Measurements from ENCODE around the gene ARHGAP26.
A peak's percentile ranks its signal among the peaks of the same experiment; 100 is the strongest.
"Not testable (repeated sequence)": the region's sequence is repeated elsewhere in the genome, so short reads cannot be mapped to it uniquely, and the experiment has no call there.

The ARHGAP26 gene

DNA sequence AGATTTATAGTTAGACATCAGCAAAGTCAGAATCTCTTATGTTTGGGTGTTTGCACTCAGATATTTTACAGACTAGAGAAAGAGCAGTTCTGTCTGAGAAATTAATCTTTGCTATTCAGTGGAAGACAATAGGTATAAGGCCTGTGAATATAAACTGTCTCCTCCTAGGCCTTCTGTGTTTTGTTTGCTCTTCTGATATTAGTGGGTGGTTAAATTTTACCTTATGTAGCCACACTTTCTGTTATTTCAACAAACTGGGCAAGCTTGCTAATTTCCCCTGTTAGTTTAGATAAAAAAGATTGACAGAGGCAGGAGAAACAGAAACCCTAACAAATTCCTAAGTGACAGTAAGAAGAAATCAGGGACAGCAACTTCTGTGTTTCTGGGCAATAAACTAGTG, 141.6 kb downstream of the ARHGAP26 start:
- DNase-seq = no peak

DNA sequence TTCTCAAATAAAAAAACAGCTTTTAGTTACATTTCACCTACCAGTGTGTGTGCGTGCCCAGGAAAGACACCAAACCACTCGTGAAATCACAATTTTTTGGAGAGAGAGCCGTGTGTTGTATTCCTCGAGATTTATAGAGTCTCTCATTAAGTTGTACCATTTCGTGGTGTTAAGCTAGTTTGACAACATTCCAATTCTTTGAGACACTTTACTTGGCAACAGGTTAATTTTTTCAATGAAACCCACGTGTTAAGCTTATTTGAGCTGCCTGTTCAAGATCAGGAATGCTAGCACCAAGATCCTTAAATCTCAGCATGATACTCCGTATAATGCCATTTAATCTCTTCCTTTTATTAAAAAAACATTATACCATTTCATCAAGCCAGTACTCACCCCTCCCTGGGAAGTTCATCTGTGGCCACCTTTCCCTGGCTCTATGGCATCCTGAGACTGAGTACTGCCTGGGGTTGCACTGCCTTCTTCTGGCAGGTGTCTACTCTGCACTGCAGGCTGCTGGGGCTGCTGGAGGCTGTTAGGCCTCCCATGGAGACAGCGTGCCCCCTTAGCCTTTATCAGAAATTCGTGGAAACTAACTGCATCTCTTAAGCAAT, 143.7 kb downstream of the ARHGAP26 start:
- DNase-seq = no peak

DNA sequence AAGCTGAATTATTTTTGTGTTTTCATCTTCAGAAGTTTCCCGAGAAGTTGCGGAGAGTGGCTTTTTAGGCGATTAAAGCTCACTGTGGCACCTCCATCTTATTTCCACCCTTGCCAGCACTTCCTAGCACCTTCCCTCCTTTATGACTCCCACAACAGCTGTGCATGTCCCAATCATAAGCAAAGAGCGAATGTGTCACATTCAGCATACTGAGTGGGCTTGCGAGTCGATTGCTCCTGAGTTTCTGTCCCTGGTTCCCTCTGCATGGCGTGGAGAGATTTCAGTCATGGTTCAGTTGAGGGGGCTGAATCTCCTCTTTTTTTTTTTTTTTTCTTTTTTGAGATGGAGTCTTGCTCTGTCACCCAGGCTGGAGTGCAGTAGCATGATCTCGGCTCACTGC, 144.9 kb downstream of the ARHGAP26 start:
- DNase-seq = no peak

DNA sequence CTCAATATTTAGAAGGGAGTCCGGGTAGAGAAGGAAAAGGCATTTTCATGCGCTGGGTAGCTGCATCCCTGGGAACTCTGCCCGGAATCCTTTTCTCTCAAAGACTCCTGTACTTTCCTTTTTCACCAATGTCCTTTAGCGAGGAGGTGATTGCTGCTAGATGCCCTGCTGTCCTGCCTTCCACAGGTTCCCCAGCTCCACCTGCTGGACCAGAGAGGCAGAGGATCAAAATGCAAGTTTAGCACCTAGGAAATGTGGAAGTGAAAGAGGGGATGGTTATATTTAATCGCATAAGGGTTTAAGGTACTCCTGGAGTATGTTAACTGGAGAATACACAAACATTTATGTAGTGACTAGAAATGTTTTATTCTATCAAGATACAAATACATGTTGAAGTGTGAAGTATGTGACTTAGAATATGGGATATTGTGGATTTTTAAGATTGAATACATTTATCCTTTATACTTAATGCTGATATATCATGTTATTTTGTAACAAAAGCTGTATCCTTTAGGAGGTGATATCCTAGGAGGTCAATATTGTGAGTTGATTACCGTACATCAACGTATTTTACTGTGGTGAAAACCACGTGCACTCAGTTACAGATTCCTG, 145.7 kb downstream of the ARHGAP26 start:
- DNase-seq = peak; percentile 58

DNA sequence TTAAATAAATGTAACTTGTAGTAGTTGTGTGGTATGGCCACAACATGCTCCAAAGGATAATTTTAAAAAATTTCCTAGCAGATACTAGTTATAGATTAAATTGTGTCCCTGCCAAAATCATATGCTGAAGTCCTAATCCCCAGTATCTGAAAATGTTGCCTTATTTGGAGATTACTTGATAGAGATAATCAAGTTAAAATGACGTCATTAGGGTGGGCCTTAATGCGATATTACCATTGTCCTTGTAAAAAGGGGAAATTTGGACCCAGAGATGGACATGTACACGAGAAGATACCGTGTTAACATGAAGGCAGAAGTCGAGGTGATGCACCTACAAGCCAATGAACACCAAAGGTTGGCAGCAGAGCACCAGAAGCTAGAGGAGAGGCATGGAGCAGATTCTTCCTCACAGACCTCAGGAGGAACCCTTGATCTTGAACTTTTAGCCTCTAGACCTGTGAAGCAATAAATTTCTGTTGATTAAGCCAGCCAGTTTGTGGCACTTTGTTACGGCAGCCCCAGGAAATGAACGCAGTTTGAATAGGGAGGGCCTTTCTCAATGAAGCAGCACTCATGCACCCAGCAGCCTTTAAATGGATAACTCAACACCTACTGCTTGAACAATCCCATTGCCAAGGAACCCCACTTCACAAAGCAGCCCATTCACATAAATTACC, 148.9 kb downstream of the ARHGAP26 start:
- DNase-seq = peak; percentile 18

DNA sequence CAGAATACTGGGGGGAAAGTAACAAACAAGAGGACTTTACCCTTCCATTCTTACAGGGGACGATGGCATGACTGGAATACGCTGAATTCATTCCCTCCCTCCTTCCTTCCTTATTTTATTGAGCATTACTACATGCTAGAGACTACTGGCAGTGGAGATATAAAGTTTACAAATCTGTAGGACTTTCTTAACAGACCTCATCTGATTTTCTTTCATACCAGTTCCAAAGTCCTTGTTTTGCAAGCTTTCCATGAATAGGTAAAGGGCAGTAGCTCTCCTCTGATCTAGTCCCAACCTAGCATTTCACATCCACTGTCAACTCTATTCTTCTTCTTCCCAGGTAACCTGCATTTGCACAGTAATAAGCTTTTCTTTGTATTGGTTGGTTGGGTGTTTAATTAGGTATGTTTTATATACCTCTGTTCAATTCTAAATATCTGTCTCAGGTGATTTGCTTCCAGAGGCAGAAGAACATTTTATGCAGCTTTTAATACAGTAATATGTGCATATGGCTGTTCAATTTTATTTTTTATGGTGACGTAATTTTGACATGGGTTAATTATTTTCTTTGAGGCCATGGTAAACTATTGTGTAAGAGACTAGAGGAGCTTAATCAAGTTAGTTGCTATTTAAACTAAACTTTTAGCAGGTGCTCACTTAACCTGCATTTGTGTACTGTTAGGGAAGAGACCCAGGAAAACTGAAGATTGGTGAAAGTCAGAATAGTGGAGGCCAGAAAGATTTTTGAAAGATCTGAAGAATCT, 150.9 kb downstream of the ARHGAP26 start:
- no peak for DNase-seq

DNA sequence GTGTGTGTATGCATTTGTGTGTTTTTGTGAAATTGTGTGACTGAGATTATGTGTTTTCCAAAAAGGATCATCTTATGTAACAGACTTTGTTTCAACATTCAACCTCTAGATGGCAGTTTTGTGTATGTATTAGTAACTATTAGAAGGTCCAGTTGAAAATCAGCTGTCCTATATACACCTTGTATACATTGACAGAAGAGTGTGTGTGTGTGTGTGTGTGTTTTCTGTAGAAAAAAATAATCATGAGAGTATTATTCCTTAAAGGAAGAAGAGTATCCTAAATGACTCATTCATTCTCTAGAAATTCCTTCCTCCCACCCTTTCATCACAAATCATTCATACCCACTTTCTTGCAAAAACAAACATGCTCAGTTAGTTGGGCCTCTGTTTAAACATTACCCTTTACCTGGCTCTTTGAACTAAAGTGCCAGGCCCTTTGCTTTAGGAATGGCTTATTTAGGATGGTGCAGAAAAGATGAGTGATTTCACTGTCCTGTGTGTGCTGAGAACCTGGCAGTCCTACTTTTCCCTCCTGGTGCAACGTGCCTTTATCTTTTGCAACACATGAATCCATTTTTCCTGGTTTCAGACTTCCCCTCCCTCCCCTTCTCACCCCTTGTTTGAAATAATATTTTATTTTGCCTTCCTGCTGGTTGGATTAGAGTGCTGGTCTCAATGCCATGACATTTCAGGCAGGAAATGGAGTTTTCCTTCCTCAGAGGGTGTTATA, 152.2 kb downstream of the ARHGAP26 start:
- peak; percentile 75 for DNase-seq

DNA sequence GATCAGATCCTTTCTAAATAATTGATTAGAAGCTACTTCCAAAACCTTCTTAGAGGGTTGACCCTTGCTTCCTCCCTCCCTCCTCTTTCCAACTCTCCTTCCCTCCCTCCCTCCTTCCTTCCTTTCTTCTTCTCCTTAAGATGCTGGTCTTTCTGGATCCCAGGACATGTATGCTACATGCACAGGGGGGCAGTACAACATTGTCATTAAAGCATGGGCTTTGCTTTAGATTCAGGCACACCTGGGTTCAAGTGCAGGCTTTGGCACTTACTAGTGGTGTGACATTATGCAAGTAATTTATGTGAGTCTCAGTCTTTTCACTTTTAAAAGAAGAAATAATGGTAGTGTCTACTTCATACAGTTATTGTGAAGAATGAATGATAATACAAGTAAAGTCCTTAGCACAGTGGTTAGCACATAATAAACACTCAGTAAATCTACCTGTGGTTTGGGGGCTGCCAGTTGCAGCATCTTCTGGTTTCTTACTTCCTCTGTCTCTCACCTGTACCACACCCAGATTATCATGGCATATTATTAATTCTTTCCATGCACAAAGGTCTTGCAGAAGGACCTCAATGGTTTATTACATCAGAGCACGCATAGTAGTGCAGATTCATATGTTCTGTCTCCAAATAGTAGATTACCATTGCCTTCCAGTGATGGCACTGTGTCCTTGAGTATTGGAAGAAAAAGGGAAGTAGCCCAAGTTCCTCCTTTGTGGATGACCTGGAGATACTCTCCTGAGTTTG, 154.1 kb downstream of the ARHGAP26 start:
- DNase-seq = peak; percentile 49

DNA sequence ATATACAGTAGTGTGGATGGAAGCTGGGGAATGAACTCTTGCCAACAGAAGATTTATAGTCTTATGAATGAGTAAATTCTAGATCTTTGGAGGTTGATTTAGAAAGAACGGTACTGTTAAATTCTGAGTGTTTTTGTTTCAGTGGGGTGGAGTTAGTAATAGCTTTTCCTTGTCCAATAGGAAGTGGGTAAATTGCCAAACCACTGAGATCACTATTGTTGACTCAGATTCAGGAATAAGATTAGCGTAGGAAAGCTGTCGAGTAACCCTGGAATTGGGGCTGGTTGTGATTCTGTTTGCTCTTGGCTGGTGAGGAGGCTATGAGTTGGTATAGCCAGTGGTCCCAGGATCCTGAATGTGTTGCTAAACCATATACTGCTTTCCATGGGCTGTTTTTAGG, 155.6 kb downstream of the ARHGAP26 start:
- no peak for DNase-seq

DNA sequence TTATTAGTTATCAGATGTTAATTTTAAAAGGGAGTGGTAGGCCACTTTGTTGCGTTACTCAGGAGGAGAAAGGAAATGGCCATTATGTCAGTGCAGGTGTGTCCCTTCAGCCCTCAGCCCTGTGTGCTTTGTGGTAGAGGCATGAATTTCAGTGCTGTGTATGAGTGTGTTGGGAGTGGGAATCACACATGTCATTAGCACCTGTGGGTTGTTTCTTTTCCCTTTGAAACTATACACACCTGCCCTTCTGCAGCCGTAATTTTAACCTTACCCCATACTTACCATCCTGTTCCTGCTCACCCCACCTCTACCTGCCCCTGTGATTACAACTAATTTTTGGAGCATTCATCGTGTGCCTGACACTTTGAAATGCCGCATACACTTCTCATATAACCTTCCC, 156.4 kb downstream of the ARHGAP26 start:
- DNase-seq = no peak

DNA sequence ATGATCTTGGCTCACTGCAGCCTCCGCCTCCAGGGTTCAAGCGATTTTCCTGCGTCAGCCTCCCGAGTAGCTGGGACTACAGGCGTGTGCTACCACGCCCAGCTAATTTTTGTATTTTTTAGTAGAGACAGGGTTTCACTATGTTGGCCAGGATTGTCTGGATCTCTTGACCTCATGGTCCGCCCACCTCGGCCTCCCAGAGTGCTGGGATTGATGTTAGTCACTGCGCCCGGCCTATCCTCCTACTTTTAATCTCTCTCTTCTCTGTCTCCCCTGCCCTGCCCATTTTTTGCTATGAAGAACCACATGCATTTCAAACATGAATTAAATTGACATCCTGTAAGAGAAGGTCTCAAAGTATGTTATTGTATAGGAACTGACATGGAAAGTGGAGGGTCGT, 158.8 kb downstream of the ARHGAP26 start:
- DNase-seq = not testable (repeated sequence)

DNA sequence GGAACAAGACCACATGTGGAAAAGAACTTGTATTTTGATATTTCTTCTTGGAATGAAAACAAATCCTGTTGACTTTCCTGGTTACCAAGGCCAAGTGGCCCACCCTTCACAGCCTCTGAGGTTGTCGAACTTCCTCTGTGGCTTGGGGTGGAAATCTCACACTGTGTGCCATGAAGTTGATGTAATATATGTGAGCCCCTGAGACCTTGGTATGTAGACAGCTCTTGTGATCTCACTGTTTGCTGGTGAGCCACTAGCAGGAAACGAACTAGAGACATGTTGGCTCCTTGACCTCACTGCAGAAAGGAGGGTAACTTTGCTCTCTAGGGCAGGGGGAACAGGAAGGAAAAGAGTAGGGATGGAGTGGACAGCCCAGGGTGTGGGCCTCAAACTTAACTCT, 159.4 kb downstream of the ARHGAP26 start:
- peak; percentile 17 for DNase-seq

DNA sequence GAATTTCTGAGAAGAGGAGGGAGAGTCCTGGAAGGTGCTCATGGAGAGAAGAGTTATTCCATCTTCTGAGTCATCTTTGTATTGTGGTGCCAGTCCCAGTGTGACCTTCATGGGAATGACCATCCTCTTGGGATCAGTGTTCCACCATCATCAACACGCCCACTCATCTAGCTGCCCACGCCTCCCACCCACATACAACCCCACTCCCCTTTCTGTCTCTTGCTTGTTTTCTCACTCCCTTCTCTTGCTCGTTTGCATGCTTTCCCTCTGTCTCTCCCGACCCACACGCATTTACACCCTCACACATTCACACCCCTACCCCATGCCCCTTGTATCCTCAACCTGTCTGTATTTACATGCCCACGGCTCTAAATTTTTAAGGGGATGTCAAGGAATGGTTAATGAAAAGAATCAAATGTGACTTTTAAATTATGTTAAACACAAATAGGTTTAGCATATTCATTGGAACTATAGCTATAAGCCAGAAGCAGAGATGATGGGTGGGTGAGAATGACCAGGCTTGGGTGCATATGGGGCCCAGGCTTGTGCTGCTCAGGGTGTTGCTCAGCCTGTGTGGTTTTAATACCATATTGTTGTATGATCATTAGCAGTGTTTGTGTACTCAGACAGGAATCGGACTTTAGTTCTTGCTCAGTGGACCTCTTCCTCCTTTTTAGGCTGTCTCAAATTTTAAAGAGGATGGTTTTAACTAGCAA, 160.4 kb downstream of the ARHGAP26 start:
- no peak for DNase-seq

DNA sequence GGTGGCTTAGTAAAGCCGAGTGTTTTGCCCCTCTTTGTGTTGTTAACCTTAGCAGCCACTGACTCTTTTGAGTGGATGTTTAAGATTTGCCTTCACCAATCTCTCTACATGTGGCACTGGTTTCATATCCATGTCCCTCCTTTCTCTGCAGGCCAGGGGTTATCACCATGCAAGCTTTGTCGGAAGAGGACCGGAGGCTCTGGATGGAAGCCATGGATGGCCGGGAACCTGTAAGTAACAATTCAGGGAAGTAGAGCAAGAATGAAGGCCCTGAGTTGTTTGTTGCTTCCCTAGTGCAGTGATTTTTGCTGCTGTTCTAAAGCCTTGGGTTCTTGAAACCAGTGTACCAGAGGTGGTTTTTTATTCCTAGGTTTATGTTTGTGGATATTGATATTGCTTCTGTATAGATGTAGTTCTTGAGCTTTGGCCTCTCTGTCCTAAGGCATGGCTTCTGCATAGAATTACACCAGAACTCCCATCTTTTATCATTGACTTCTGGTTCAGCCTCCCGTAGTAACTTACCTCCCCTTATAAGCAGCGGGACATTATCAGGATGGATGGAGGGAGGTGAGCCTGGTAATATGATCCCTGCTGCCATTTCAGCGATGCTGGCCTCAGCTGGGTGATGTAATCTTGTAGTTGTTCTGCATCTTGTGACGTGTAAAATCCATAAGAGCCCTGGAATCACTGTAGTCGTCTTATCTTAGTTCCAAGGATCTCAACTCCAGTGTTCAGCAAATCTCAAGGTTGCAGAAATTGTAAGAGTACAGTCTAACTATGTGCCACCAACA, 161.9 kb downstream of the ARHGAP26 start:
- DNase-seq = no peak

DNA sequence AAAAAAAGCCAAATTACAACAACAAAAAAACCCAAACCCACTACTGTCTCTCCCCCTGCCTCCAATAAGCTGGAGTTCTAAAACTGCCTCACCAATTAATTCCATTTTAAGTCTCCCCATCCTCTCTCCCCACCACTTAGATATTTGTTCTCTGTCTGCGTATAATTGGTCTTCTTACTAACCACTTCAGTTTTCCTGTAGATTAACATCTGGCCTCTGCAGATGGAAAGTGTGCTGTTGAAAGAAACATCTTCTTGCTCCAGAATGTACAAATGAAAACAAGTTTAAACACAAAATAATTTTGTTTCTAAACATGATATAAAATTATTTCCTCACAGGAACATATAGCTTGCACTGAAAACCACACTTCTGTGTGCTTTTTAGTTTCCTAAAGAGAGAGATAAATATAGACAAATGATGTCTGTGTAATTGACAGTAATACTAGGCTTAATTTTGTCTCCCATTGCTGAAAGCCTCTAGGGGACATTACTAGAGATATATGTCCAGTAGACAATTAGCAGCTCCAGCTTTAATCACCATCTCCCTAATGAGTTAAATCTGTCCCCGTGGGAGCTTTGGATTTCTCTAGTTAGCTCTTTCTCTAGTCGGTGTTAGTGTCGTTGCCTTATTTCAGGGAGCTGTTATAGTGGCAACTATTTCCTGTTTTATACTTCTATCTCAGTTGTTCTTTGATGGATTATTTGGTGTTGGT, 164.0 kb downstream of the ARHGAP26 start:
- DNase-seq = peak; percentile 66

DNA sequence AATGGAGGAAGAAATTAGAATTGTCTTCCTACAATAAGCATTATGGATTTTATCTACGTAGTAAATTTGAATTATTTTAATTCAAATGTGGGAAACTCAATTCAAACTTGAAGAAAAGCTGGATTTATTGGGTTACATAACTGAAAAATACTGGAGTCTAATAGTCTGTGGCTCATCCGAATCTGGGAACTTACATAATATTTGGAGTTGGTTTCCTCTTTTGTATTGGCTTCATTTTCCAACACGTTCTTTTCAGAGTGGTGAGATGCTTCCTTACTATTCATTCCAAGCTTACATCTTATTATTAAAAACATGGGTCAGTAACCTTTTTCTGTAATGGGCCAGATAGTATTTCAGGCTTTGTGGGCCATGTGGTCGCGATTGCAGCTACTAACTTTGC, 164.8 kb downstream of the ARHGAP26 start:
- no peak for DNase-seq

DNA sequence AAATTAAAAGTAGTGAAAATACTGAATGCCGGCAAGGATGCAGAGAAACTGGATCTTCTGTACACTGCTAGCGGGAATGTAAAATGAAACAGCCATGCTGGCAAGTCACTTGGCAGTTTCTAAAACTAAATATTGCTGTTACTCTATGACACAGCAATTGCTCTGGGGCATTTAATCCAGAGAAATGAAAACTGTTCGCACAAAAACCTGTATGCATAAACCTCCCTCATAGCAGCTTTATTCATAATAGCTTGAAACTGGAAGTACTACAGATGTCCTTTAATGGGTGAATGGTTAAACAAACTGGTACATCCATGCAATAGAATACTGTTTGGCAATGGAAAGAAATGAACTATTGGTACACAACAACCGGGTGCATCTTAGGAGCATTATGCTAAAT, 167.2 kb downstream of the ARHGAP26 start:
- DNase-seq = no peak

DNA sequence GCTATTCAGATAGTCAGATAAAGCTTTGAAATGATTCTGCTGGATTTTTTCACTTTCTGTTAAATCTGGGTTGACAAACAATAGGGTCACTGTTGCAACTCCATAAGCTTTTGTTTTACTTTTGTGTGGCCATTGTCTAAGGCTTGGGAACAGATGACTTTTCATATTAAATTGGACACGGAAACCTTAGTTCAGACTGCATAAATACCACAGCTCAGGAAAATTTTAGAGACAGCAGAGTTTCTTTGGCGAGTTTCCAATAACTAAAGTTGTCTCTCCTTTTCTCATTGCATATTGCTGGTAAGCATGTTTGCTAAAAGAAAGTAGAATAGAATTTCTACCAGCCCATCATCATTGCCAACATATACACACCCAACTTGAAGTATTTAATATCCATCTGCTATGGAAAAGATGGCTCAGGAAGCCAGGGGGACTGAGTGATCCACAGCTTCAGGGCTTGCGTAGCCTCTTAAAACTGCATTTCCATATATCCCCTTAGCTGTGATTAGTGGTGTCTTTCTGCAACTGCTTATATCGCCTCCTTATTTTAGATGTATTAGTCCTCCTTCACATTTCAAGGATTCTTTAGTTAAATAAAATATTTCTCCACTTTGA, 168.2 kb downstream of the ARHGAP26 start:
- DNase-seq = no peak

DNA sequence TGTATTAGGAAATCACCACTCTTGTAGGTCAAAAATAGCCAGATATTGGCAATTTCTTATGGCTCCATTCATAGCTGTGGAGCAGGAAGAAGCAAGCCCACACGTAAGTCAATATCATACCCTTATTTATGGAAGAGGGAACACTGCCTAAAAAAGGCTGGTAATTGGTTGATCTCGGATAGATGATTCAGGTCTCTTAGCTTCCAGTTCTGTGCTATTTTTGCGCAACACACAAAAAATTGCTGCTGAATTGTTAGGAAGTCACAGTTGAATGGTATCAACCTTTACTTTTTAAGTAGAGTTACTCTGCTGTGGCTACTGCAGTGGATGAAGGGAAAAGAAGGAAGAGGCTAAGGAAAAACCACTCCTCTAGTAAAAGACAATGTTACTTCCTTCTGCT, 168.8 kb downstream of the ARHGAP26 start:
- DNase-seq = no peak

DNA sequence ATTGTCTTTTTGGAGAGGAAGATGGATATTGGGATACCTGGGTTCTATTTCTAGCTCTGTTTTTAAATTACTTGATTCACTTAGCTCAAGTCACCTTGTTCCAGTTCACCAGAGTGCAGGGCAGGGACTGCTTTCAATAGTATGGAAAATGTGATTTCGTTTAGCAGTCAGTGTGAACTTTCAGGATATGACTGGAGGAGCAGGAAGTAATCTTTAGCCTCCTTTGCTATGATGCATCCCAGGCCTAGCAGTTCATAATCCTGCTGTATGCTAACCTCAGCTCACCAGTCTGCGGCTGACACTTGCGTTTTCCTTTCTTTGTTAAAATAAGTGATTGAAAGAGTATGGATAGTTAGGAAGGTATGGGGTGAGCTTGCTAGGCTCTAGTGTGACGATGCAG, 169.7 kb downstream of the ARHGAP26 start:
- no peak for DNase-seq
